Measurements from ENCODE around the gene ZNF554.

DNA sequence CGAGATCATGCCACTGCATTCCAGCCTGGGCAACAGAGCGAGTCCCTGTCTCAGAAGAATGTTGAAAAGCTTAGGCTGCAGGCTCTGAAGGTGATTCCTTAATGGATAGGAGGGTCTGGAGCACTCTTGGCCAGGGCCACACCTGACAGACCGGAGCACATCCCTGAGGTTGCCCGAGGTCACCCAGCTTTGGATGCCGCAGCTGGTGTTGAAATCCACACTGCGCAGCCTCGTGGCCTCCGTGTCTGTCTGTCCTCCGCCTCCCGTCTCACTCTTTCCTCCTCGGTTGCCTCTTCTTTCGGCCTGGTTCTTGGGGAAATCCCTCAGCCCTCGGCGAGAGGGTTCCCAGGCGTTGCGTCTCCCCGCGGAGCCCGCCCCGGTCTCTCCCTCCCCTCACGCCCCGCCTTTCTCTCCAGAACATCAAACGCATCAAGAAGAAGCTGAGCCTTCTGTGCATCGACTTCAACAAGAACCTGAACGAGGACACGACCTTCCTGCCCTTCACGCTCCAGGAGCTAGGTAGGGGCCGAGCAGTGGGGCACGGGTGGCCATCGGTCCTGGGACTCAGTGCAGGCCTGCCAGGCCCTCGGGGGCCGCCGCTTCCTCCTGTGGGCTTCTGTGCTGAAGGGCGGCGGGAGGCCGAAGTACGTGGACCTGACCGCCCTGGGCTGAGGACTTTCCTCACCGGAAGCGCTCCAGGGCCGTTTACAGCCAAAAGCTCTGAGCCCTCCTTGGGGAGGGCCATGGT is 20.2 kb upstream of the ZNF554 start:
- TF ChIP-seq, protein P1, sequence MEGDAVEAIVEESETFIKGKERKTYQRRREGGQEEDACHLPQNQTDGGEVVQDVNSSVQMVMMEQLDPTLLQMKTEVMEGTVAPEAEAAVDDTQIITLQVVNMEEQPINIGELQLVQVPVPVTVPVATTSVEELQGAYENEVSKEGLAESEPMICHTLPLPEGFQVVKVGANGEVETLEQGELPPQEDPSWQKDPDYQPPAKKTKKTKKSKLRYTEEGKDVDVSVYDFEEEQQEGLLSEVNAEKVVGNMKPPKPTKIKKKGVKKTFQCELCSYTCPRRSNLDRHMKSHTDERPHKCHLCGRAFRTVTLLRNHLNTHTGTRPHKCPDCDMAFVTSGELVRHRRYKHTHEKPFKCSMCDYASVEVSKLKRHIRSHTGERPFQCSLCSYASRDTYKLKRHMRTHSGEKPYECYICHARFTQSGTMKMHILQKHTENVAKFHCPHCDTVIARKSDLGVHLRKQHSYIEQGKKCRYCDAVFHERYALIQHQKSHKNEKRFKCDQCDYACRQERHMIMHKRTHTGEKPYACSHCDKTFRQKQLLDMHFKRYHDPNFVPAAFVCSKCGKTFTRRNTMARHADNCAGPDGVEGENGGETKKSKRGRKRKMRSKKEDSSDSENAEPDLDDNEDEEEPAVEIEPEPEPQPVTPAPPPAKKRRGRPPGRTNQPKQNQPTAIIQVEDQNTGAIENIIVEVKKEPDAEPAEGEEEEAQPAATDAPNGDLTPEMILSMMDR (IDR thresholded peaks at IDR 0.05; ENCODE audit: insufficient read depth, low read length): no peak
- no peak for TF ChIP-seq POLR2AphosphoS5 (IDR thresholded peaks at IDR 0.05; ENCODE audit: low read depth)
- TF ChIP-seq, protein P2, sequence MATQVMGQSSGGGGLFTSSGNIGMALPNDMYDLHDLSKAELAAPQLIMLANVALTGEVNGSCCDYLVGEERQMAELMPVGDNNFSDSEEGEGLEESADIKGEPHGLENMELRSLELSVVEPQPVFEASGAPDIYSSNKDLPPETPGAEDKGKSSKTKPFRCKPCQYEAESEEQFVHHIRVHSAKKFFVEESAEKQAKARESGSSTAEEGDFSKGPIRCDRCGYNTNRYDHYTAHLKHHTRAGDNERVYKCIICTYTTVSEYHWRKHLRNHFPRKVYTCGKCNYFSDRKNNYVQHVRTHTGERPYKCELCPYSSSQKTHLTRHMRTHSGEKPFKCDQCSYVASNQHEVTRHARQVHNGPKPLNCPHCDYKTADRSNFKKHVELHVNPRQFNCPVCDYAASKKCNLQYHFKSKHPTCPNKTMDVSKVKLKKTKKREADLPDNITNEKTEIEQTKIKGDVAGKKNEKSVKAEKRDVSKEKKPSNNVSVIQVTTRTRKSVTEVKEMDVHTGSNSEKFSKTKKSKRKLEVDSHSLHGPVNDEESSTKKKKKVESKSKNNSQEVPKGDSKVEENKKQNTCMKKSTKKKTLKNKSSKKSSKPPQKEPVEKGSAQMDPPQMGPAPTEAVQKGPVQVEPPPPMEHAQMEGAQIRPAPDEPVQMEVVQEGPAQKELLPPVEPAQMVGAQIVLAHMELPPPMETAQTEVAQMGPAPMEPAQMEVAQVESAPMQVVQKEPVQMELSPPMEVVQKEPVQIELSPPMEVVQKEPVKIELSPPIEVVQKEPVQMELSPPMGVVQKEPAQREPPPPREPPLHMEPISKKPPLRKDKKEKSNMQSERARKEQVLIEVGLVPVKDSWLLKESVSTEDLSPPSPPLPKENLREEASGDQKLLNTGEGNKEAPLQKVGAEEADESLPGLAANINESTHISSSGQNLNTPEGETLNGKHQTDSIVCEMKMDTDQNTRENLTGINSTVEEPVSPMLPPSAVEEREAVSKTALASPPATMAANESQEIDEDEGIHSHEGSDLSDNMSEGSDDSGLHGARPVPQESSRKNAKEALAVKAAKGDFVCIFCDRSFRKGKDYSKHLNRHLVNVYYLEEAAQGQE (IDR thresholded peaks at IDR 0.05; ENCODE audit: insufficient replicate concordance, low read depth): no peak
